Measurements from ENCODE around the gene NFIB. TPM values are rescaled to one million over a fixed set of nuclear protein-coding genes. Genes with fewer than 3 reads are reported as not detected.

The NFIB gene
- total RNA-seq, 1 experiment from 2014 or later, result 12.5 TPM

DNA sequence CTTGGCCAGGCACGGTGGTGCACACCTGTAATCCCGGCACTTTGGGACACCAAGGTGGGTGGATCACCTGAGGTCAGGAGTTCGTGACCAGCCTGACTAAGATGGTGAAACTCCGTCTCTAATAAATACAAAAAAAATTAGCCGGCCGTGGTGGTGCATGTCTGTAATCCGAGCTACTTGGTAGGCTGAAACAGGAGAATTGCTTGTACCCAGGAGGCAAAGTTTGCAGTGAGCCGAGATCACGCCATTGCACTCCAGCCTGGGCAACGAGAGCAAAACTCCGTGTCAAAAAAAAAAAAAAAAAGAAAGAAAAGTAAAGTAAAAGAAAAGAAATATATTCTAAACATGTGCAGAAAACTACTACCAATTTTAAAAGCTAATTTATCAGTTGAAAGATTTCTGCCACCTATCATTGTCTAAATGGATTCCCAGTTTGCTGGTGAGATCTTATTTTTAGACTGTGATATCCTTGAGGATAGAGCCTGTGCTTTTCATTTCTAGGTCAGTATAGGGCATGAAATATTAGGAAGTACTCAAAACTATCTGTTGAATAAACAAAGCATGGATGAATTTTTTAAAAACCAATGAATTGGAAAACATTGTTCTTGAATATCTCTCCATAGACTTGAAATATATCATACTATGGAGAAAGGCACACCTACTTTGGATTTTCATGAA, 86.9 kb downstream of the NFIB start:
- ATAC-seq, result no peak
- Mint-ChIP-seq H3K36me3 (no peaks in the 10 kb centered on the region), H3K27me3 (ENCODE audit: low read depth) (no peaks in the 10 kb centered on the region), H3K27ac (no peak overlapping the region), H3K9me3 (no peaks in the 10 kb centered on the region), H3K4me1 (peaks cover 13% of the 10 kb centered on the region), H3K4me3 (no peak overlapping the region)
- ChIA-PET CTCF (no interaction called here), POLR2A (no interaction called here)
- TF ChIP-seq, protein P1, sequence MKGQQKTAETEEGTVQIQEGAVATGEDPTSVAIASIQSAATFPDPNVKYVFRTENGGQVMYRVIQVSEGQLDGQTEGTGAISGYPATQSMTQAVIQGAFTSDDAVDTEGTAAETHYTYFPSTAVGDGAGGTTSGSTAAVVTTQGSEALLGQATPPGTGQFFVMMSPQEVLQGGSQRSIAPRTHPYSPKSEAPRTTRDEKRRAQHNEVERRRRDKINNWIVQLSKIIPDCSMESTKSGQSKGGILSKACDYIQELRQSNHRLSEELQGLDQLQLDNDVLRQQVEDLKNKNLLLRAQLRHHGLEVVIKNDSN (CRISPR knock-in tag; IDR thresholded peaks at IDR 0.05), result no peak
- TF ChIP-seq TP53 (CRISPR knock-in tag; IDR thresholded peaks at IDR 0.05) (no peak), TEAD1 (CRISPR knock-in tag; IDR thresholded peaks at IDR 0.05) (no peak), CBFB (CRISPR knock-in tag; IDR thresholded peaks at IDR 0.05; ENCODE audit: low read depth) (no peak), ZNF232 (CRISPR knock-in tag; IDR thresholded peaks at IDR 0.05) (no peak), ATF1 (CRISPR knock-in tag; IDR thresholded peaks at IDR 0.05) (no peak), JAZF1 (CRISPR knock-in tag; IDR thresholded peaks at IDR 0.05) (no peak), FOXP1 (CRISPR knock-in tag; IDR thresholded peaks at IDR 0.05; ENCODE audit: borderline replicate concordance) (no peak), OVOL2 (CRISPR knock-in tag; IDR thresholded peaks at IDR 0.05; ENCODE audit: borderline replicate concordance) (no peak), TCF7 (CRISPR knock-in tag; IDR thresholded peaks at IDR 0.05; ENCODE audit: low read depth) (no peak), ZNF263 (CRISPR knock-in tag; IDR thresholded peaks at IDR 0.05; ENCODE audit: low read depth) (no peak), CREM (CRISPR knock-in tag; IDR thresholded peaks at IDR 0.05) (no peak), NR1H2 (CRISPR knock-in tag; IDR thresholded peaks at IDR 0.05) (no peak)
- TF ChIP-seq, protein P2, sequence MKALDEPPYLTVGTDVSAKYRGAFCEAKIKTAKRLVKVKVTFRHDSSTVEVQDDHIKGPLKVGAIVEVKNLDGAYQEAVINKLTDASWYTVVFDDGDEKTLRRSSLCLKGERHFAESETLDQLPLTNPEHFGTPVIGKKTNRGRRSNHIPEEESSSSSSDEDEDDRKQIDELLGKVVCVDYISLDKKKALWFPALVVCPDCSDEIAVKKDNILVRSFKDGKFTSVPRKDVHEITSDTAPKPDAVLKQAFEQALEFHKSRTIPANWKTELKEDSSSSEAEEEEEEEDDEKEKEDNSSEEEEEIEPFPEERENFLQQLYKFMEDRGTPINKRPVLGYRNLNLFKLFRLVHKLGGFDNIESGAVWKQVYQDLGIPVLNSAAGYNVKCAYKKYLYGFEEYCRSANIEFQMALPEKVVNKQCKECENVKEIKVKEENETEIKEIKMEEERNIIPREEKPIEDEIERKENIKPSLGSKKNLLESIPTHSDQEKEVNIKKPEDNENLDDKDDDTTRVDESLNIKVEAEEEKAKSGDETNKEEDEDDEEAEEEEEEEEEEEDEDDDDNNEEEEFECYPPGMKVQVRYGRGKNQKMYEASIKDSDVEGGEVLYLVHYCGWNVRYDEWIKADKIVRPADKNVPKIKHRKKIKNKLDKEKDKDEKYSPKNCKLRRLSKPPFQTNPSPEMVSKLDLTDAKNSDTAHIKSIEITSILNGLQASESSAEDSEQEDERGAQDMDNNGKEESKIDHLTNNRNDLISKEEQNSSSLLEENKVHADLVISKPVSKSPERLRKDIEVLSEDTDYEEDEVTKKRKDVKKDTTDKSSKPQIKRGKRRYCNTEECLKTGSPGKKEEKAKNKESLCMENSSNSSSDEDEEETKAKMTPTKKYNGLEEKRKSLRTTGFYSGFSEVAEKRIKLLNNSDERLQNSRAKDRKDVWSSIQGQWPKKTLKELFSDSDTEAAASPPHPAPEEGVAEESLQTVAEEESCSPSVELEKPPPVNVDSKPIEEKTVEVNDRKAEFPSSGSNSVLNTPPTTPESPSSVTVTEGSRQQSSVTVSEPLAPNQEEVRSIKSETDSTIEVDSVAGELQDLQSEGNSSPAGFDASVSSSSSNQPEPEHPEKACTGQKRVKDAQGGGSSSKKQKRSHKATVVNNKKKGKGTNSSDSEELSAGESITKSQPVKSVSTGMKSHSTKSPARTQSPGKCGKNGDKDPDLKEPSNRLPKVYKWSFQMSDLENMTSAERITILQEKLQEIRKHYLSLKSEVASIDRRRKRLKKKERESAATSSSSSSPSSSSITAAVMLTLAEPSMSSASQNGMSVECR (CRISPR knock-in tag; IDR thresholded peaks at IDR 0.05; ENCODE audit: borderline replicate concordance), result no peak
- TF ChIP-seq, protein P3, sequence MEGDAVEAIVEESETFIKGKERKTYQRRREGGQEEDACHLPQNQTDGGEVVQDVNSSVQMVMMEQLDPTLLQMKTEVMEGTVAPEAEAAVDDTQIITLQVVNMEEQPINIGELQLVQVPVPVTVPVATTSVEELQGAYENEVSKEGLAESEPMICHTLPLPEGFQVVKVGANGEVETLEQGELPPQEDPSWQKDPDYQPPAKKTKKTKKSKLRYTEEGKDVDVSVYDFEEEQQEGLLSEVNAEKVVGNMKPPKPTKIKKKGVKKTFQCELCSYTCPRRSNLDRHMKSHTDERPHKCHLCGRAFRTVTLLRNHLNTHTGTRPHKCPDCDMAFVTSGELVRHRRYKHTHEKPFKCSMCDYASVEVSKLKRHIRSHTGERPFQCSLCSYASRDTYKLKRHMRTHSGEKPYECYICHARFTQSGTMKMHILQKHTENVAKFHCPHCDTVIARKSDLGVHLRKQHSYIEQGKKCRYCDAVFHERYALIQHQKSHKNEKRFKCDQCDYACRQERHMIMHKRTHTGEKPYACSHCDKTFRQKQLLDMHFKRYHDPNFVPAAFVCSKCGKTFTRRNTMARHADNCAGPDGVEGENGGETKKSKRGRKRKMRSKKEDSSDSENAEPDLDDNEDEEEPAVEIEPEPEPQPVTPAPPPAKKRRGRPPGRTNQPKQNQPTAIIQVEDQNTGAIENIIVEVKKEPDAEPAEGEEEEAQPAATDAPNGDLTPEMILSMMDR (IDR thresholded peaks at IDR 0.05), result no peak
- TF ChIP-seq, protein P4, sequence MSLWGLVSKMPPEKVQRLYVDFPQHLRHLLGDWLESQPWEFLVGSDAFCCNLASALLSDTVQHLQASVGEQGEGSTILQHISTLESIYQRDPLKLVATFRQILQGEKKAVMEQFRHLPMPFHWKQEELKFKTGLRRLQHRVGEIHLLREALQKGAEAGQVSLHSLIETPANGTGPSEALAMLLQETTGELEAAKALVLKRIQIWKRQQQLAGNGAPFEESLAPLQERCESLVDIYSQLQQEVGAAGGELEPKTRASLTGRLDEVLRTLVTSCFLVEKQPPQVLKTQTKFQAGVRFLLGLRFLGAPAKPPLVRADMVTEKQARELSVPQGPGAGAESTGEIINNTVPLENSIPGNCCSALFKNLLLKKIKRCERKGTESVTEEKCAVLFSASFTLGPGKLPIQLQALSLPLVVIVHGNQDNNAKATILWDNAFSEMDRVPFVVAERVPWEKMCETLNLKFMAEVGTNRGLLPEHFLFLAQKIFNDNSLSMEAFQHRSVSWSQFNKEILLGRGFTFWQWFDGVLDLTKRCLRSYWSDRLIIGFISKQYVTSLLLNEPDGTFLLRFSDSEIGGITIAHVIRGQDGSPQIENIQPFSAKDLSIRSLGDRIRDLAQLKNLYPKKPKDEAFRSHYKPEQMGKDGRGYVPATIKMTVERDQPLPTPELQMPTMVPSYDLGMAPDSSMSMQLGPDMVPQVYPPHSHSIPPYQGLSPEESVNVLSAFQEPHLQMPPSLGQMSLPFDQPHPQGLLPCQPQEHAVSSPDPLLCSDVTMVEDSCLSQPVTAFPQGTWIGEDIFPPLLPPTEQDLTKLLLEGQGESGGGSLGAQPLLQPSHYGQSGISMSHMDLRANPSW (CRISPR knock-in tag; conservative IDR thresholded peaks at IDR 0.05; ENCODE audit: low read depth), result no peak
- TF ChIP-seq, protein P5, sequence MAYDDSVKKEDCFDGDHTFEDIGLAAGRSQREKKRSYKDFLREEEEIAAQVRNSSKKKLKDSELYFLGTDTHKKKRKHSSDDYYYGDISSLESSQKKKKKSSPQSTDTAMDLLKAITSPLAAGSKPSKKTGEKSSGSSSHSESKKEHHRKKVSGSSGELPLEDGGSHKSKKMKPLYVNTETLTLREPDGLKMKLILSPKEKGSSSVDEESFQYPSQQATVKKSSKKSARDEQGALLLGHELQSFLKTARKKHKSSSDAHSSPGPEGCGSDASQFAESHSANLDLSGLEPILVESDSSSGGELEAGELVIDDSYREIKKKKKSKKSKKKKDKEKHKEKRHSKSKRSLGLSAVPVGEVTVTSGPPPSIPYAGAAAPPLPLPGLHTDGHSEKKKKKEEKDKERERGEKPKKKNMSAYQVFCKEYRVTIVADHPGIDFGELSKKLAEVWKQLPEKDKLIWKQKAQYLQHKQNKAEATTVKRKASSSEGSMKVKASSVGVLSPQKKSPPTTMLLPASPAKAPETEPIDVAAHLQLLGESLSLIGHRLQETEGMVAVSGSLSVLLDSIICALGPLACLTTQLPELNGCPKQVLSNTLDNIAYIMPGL (CRISPR knock-in tag; IDR thresholded peaks at IDR 0.05), result no peak
- TF ChIP-seq, protein P6, sequence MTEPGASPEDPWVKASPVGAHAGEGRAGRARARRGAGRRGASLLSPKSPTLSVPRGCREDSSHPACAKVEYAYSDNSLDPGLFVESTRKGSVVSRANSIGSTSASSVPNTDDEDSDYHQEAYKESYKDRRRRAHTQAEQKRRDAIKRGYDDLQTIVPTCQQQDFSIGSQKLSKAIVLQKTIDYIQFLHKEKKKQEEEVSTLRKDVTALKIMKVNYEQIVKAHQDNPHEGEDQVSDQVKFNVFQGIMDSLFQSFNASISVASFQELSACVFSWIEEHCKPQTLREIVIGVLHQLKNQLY (CRISPR knock-in tag; IDR thresholded peaks at IDR 0.05), result no peak
- TF ChIP-seq, protein P7, sequence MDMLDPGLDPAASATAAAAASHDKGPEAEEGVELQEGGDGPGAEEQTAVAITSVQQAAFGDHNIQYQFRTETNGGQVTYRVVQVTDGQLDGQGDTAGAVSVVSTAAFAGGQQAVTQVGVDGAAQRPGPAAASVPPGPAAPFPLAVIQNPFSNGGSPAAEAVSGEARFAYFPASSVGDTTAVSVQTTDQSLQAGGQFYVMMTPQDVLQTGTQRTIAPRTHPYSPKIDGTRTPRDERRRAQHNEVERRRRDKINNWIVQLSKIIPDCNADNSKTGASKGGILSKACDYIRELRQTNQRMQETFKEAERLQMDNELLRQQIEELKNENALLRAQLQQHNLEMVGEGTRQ (CRISPR knock-in tag; IDR thresholded peaks at IDR 0.05), result no peak
- TF ChIP-seq, protein P8, sequence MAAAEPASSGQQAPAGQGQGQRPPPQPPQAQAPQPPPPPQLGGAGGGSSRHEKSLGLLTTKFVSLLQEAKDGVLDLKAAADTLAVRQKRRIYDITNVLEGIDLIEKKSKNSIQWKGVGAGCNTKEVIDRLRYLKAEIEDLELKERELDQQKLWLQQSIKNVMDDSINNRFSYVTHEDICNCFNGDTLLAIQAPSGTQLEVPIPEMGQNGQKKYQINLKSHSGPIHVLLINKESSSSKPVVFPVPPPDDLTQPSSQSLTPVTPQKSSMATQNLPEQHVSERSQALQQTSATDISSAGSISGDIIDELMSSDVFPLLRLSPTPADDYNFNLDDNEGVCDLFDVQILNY (CRISPR knock-in tag; IDR thresholded peaks at IDR 0.05), result no peak
- no peak for DNase-seq (ENCODE audit: low spot score)
